Endothelial cell of umbilical vein (primary cell): ENCODE measurements around the gene NTF3. TPM values are rescaled to one million over a fixed set of nuclear protein-coding genes. Genes with fewer than 3 reads are reported as not detected.

ENCODE experiments used
- BruUV-seq: library from RNA; stranded (reverse); fragments of 400-500 nt; replicated peaks from 2 replicates; lab custom pipeline; 2021; lab: Mats Ljungman, UMichigan
- CTCF ChIA-PET: fragments of 300-600, 350-600 bp; sonication (Branson Sonifier 250); formaldehyde crosslinking; loops from one replicate; lab custom pipeline; 2021; ENCODE audit warnings: antibody characterized with exemption, inconsistent platforms; lab: Charles Lee
- POLR2A ChIA-PET: fragments of 300-600, 350-600 bp; sonication (Branson Sonifier 250); formaldehyde crosslinking; loops from one replicate; lab custom pipeline; 2021; ENCODE audit warnings: antibody characterized with exemption, inconsistent platforms; lab: Charles Lee
- DNase-seq: peaks from one replicate; pipeline ENCODE4 v3.0.0-alpha.2; 2011; ENCODE audit warnings: low read depth, low spot score
- FAIRE-seq: peaks from 2 replicates; lab custom pipeline; 2011; peaks lifted over from hg19 to GRCh38; lab: Jason Lieb, UNC
- H2AFZ ChIP-seq: 2 replicates; pipeline ENCODE4 v1.6.0; 2012; ENCODE audit warnings: low read depth, low read length, control low read depth, inconsistent platforms
- H3K27ac ChIP-seq: 2 replicates; pipeline ENCODE4 v1.5.1; 2011; ENCODE audit warnings: low read depth, mild to moderate bottlenecking, control low read depth, low read length, moderate library complexity; ENCODE audit not compliant: insufficient read depth
- H3K27me3 ChIP-seq, 2 experiments: 2 replicates each; pipeline versions ENCODE4 v1.6.0 to v1.6.1; 2011; ENCODE audit warnings: low read length in 2 of 2, mixed read lengths in 1 of 2; ENCODE audit not compliant: control insufficient read depth in 2 of 2, insufficient read depth in 2 of 2
- H3K36me3 ChIP-seq, 2 experiments: 2 replicates in 1 of 2; 3 replicates in 1 of 2; pipeline ENCODE4 v1.5.1; 2011; ENCODE audit warnings: low read length in 2 of 2, mild to moderate bottlenecking in 1 of 2, moderate library complexity in 1 of 2; ENCODE audit not compliant: control insufficient read depth in 2 of 2, insufficient read depth in 2 of 2; ENCODE audit errors: extremely low read depth in 1 of 2
- H3K4me1 ChIP-seq: 3 replicates; pipeline ENCODE4 v1.5.1; 2011; ENCODE audit warnings: mild to moderate bottlenecking, low read length; ENCODE audit not compliant: control insufficient read depth, insufficient read depth; ENCODE audit errors: extremely low read depth
- H3K4me2 ChIP-seq: 2 replicates; pipeline ENCODE4 v1.6.1; 2011; ENCODE audit warnings: low read length, control low read depth, mixed read lengths; ENCODE audit not compliant: insufficient read depth
- H3K4me3 ChIP-seq, 3 experiments: fragments of 200-600 bp in 1 of 3; sonication (generic), shearing (Covaris generic) in 1 of 3; replicated peaks in 1 of 3; 2 replicates each; pipeline ENCODE4 v1.5.1; 2011 to 2016; ENCODE audit warnings: control low read depth in 3 of 3, low read length in 3 of 3, mild to moderate bottlenecking in 2 of 3, inconsistent platforms in 1 of 3, low read depth in 1 of 3, moderate library complexity in 1 of 3; ENCODE audit not compliant: insufficient read depth in 1 of 3
- H3K79me2 ChIP-seq: 2 replicates; pipeline ENCODE4 v1.6.0; 2012; ENCODE audit warnings: low read length, inconsistent platforms; ENCODE audit not compliant: control insufficient read depth, insufficient read depth
- H3K9ac ChIP-seq: replicated peaks from 2 replicates; pipeline ENCODE3; 2011; ENCODE audit warnings: low read length, control low read depth; ENCODE audit not compliant: insufficient read depth; ENCODE audit errors: extremely low read depth
- H3K9me1 ChIP-seq: replicated peaks from 3 replicates; pipeline ENCODE4 v1.6.0; 2011; ENCODE audit warnings: mild to moderate bottlenecking, low read length; ENCODE audit not compliant: control insufficient read depth, insufficient read depth; ENCODE audit errors: extremely low read depth
- H3K9me3 ChIP-seq: replicated peaks from 2 replicates; pipeline ENCODE4 v1.5.1; 2012; ENCODE audit warnings: low read length, inconsistent platforms; ENCODE audit not compliant: control insufficient read depth, insufficient read depth
- H4K20me1 ChIP-seq: replicated peaks from 2 replicates; pipeline ENCODE3; 2011; ENCODE audit warnings: mild to moderate bottlenecking, low read length; ENCODE audit not compliant: control insufficient read depth, insufficient read depth; ENCODE audit errors: extremely low read depth
- EZH2 ChIP-seq: IDR thresholded peaks from 2 replicates; pipeline ENCODE4 v1.6.1; 2012; ENCODE audit warnings: borderline replicate concordance, low read depth, mild to moderate bottlenecking, moderate library complexity, low read length, inconsistent platforms; ENCODE audit not compliant: severe bottlenecking
- FOS ChIP-seq: IDR thresholded peaks from 2 replicates; pipeline ENCODE4 v1.6.1; 2011; ENCODE audit warnings: mild to moderate bottlenecking, low read length, moderate library complexity, borderline replicate concordance; ENCODE audit not compliant: insufficient read depth
- JUN ChIP-seq: IDR thresholded peaks from 2 replicates; pipeline ENCODE4 v1.6.1; 2011; ENCODE audit warnings: borderline replicate concordance, low read depth; ENCODE audit not compliant: insufficient read length, insufficient read depth
- MYC ChIP-seq: IDR thresholded peaks from one replicate; pipeline ENCODE4 v1.6.1; 2011; ENCODE audit warnings: mild to moderate bottlenecking, low read depth, low read length
- POLR2AphosphoS5 ChIP-seq: IDR thresholded peaks from 2 replicates; pipeline ENCODE4 v1.6.1; 2012; ENCODE audit warnings: low read depth, mild to moderate bottlenecking, control low read depth, low read length, moderate library complexity; ENCODE audit not compliant: insufficient read depth
- dilution Hi-C: fragments of 300-500 bp; cut with MboI; formaldehyde crosslinking; loops from one replicate; pipeline ENCODE4 v1.15.0; 2019; ENCODE audit warnings: low sequenced_read_pairs; ENCODE audit not compliant: extremely low pct_ligation_motif_present
- intact Hi-C: fragments of 100-400 bp; cut with micrococcal nuclease; formaldehyde crosslinking; loops from one replicate; pipeline ENCODE4 v1.10.0; 2022
- polyA plus RNA-seq, 4 experiments: library from polyadenylated mRNA; depleted of rRNA in 3 of 4; stranded (reverse) in 3 of 4; unstranded in 1 of 4; fragments of >200 nt; gene quantifications; 2 replicates each; pipeline versions ENCODE4 v1.2.1 to v1.2.3, GENCODE V29; 2011 to 2012; ENCODE audit warnings: missing spikeins in 1 of 4
- total RNA-seq: library from RNA; stranded (reverse); gene quantifications from 2 replicates; pipeline ENCODE4 v1.2.3, GENCODE V29; 2021
- TF ChIP-seq, protein P1 (sequence below), 2 donors: IDR thresholded peaks; 1 replicate in 1 of 2; 2 replicates in 1 of 2; pipeline ENCODE4 v1.5.1; 2011; ENCODE audit warnings: low read length in 2 of 2, mild to moderate bottlenecking in 2 of 2, moderate library complexity in 2 of 2, control low read depth in 1 of 2, inconsistent platforms in 1 of 2, low read depth in 1 of 2; ENCODE audit not compliant: insufficient read depth in 1 of 2; ENCODE audit errors: extremely low read depth in 1 of 2
- TF ChIP-seq, protein P2 (sequence below): IDR thresholded peaks from 2 replicates; pipeline ENCODE4 v1.6.1; 2011; ENCODE audit not compliant: insufficient read depth, insufficient read length

The NTF3 gene
- total and polyA plus RNA-seq, 2 donors (not counting 3 experiments of a cell fraction or from before 2014, with no cell fraction given): not detected

DNA sequence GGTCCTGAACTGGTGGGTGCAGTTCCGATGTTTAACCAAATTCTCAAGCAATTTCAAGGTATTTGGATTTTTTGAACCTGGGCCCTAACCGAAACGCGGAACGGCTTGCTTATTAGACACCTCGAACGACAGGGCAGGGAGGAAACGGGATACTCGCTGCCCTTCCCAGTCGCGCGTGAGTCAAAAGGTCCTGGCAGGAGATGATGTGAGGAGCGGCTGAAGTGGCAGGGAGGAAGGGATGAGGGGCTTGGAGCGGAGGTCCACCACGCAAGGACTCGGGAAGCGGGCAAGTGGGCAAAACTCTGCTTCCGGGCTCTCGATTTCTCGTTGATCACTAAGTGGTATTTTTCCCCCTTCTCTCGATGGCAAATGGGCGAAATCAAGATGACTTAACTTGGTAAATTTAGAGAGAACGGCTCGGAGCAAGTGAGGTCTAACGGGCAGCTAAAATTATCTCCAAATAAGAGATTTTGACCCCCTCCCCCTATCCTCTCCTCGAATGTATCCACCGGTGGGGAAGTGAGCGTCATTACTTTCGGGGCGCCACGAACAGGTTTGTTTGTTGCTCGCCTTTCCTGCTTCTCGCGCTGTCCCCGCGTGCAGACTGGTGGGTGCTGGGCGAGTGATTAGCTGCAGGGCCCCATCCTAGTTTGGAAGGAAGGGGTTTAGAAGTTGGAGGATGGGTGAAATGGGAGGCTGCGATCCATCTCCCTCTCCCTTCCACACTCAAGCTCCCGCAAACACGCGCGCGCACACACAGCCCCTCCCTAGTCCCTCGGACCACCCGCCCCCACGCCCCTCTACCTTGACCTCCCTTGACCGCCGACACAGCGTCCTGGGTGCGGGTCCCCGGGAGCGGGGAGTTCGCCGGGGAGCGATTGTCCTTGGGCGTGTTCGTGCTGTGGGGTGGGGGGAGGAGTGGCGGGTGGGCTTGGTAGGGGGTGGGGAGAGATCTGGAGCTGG is 986 bp upstream of the NTF3 start:
- DNase-seq: peak; percentile 6
- BruUV-seq: no TSS peak
- no peaks in the 10 kb centered on the region for H4K20me1 ChIP-seq
- CTCF ChIA-PET: interaction anchor here (1.8 to 3.5 kb wide), 2 partner anchors 80 to 218 kb away, joined by 15 to 49 read pairs; no protein-coding TSS in a partner anchor
- H3K27ac ChIP-seq: no peak overlapping the region
- no peak overlapping the region for H3K9ac ChIP-seq
- no peak overlapping the region for H3K4me3 ChIP-seq
- intact Hi-C loops: loop anchor here (2.0 kb wide), 1 partner anchor 218 kb away; no protein-coding TSS in a partner anchor
- peaks cover 79 to 97% of the 10 kb centered on the region in 2 experiments for H3K27me3 ChIP-seq
- H3K4me2 ChIP-seq: peak overlapping the region; percentile 31
- dilution Hi-C loops: no loop called here
- peaks cover 7% of the 10 kb centered on the region for H3K4me1 ChIP-seq
- H3K79me2 ChIP-seq: no peaks in the 10 kb centered on the region
- H3K36me3 ChIP-seq: no peaks in the 10 kb centered on the region
- FAIRE-seq: no peak
- TF ChIP-seq JUN: no peak
- no peak for TF ChIP-seq POLR2AphosphoS5
- TF ChIP-seq, protein P1, sequence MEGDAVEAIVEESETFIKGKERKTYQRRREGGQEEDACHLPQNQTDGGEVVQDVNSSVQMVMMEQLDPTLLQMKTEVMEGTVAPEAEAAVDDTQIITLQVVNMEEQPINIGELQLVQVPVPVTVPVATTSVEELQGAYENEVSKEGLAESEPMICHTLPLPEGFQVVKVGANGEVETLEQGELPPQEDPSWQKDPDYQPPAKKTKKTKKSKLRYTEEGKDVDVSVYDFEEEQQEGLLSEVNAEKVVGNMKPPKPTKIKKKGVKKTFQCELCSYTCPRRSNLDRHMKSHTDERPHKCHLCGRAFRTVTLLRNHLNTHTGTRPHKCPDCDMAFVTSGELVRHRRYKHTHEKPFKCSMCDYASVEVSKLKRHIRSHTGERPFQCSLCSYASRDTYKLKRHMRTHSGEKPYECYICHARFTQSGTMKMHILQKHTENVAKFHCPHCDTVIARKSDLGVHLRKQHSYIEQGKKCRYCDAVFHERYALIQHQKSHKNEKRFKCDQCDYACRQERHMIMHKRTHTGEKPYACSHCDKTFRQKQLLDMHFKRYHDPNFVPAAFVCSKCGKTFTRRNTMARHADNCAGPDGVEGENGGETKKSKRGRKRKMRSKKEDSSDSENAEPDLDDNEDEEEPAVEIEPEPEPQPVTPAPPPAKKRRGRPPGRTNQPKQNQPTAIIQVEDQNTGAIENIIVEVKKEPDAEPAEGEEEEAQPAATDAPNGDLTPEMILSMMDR (IDR thresholded peaks at IDR 0.05; ENCODE audit: extremely low read depth in 1 of 2, insufficient read depth in 1 of 2, low read depth in 1 of 2, low read length in 2 of 2): no peak
- TF ChIP-seq, protein P2, sequence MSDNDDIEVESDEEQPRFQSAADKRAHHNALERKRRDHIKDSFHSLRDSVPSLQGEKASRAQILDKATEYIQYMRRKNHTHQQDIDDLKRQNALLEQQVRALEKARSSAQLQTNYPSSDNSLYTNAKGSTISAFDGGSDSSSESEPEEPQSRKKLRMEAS: no peak
- TF ChIP-seq MYC: no peak
- no peak for TF ChIP-seq FOS
- peak; percentile 66 for TF ChIP-seq EZH2
- H2AFZ ChIP-seq: no peak overlapping the region
- H3K9me1 ChIP-seq: no peaks in the 10 kb centered on the region
- no peaks in the 10 kb centered on the region for H3K9me3 ChIP-seq
- POLR2A ChIA-PET: no interaction called here
